ENCODE measurements around the gene IRF2. TPM values are rescaled to one million over a fixed set of nuclear protein-coding genes. Genes with fewer than 3 reads are reported as not detected.

Gene IRF2
- polyA plus RNA-seq, 2 of the 4 experiments (the other 2 are of a cell fraction), result 11.0 to 23.5 TPM

DNA sequence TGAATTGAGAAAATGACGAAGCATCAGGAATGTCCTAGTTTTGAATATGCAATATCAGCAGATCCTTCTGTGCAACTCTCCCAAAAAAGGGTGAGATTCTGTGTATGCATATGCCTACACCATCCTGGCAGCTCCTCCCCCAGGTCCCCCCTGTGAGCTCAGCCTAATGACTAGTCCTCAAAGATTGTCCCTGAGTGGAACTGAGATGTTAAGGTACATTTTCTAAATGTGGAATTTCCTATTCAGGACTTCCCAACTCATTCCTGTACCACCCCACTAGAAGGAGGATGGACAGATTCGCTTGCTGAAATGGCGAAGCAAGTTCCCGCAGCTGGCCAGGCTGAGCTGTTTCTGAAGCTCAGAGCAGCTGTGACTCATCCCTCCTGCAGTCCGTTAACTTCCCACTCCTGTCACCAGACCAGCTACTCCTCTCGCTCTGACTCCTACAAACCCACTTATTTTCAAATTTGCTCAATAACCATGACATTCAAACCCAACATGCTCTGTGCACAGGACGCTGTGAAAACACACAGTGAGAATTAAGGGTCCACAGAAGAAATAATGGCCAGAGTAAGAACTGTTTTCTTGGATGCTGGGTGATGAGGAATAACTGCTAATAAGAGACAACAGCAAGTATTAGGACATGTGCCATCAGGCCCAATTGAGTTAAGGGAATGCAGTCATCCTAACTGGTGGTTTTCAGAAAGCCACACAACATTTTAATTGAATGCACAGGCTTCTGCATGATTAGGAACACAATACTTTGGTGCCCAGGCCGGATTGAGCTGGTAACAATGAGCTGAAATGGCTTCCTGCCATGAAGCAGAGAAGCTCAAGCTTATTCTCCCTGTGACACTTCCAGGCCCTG, 40.0 kb upstream of the IRF2 start:
- FAIRE-seq (no peak), ATAC-seq (peak; percentile 83 to 92), DNase-seq (ENCODE audit: low read depth in 1 of 2, low spot score in 1 of 2) (peak; percentile 8 to 25)
- no peaks in the 10 kb centered on the region for H3K9me3 ChIP-seq
- TF ChIP-seq ZSCAN20 (CRISPR knock-in tag; IDR thresholded peaks at IDR 0.05) (no peak), MAFK (IDR thresholded peaks at IDR 0.05; ENCODE audit: partially characterized antibody) (peak; percentile 65), RNF2 (IDR thresholded peaks at IDR 0.05; ENCODE audit: borderline replicate concordance, low read depth) (no peak), TP53 (CRISPR knock-in tag; IDR thresholded peaks at IDR 0.05) (no peak), JUNB (IDR thresholded peaks at IDR 0.05) (no peak), MYC (IDR thresholded peaks at IDR 0.05; ENCODE audit: borderline replicate concordance, low read length) (no peak), ZFP36 (IDR thresholded peaks at IDR 0.05; ENCODE audit: borderline replicate concordance, partially characterized antibody) (no peak), NPAS2 (CRISPR knock-in tag; IDR thresholded peaks at IDR 0.05; ENCODE audit: borderline replicate concordance) (no peak), JUN (IDR thresholded peaks at IDR 0.05) (no peak), NFE2L2 (conservative IDR thresholded peaks at IDR 0.05; ENCODE audit: low read length) (no peak), HDAC2 (IDR thresholded peaks at IDR 0.05) (no peak), CEBPB (IDR thresholded peaks at IDR 0.05) (no peak), CHD2 (IDR thresholded peaks at IDR 0.05; ENCODE audit: low read length, partially characterized antibody) (no peak), FOSL2 (IDR thresholded peaks at IDR 0.05) (no peak), FOSL2 (CRISPR knock-in tag; IDR thresholded peaks at IDR 0.05) (peak; percentile 17; the same call in 1 of the 2 replicates), SREBF2 (IDR thresholded peaks at IDR 0.05) (no peak), KDM1A (IDR thresholded peaks at IDR 0.05; ENCODE audit: low read depth) (no peak)
- TF ChIP-seq, protein P1, sequence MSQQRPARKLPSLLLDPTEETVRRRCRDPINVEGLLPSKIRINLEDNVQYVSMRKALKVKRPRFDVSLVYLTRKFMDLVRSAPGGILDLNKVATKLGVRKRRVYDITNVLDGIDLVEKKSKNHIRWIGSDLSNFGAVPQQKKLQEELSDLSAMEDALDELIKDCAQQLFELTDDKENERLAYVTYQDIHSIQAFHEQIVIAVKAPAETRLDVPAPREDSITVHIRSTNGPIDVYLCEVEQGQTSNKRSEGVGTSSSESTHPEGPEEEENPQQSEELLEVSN (IDR thresholded peaks at IDR 0.05; ENCODE audit: borderline replicate concordance, low read depth), result no peak
- TF ChIP-seq, protein P2, sequence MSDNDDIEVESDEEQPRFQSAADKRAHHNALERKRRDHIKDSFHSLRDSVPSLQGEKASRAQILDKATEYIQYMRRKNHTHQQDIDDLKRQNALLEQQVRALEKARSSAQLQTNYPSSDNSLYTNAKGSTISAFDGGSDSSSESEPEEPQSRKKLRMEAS (IDR thresholded peaks at IDR 0.05), result no peak
- H3K4me3 ChIP-seq, result no peak overlapping the region
- H3K4me2 ChIP-seq, result peak overlapping the region; percentile 46
- POLR2A ChIA-PET, result interaction anchor here (1.2 kb wide), 2 partner anchors 23 to 40 kb away, joined by 3 to 4 read pairs; partner anchors contain the start of gene IRF2
- WGBS (ENCODE audit: missing lambda C conversion rate), result 47% methylated on average over 8 of the region's 8 CpGs
- CTCF ChIA-PET, result interaction anchor here (0.8 to 0.9 kb wide), 2 partner anchors 10 to 23 kb away, joined by 3 read pairs; no protein-coding TSS in a partner anchor
- H3K4me1 ChIP-seq, result 0 out of 3 replicates have a peak, but pooled peaks cover 3% of the 10 kb centered on the region
- no peak overlapping the region for H3K27ac ChIP-seq

DNA sequence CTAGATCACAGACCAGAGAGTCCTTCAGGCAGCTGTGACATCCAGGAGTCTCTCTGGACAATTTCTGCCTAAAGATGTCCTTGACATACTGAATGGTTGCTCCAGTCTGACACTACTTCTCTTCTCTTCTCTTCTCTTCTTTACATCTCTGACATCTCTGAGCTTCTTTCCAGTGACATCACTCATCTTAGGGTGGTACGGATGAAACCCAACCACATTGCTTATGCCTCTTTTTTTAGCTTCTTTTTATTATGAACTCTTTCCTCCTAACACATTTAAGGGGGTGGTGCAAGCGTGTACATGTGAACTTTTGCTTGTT, 39.4 kb upstream of the IRF2 start:
- no peak overlapping the region for H3K27ac ChIP-seq
- H3K9me3 ChIP-seq, result no peaks in the 10 kb centered on the region
- WGBS (ENCODE audit: missing lambda C conversion rate), result 81% methylated on average over 2 of the region's 2 CpGs
- ATAC-seq (no peak), DNase-seq (ENCODE audit: low read depth in 1 of 2, low spot score in 1 of 2) (no peak), FAIRE-seq (no peak)
- no peak overlapping the region for H3K4me3 ChIP-seq
- no peak overlapping the region; the same call in 2 of the 3 replicates for H3K4me2 ChIP-seq
- CTCF ChIA-PET, result interaction anchor here (1.1 kb wide), 1 partner anchor 250 kb away, joined by 3 read pairs; no protein-coding TSS in a partner anchor
- POLR2A ChIA-PET, result interaction anchor here (1.2 kb wide), 2 partner anchors 24 to 39 kb away, joined by 3 to 4 read pairs; partner anchors contain the start of gene IRF2
- 0 out of 3 replicates have a peak, but pooled peaks cover 3% of the 10 kb centered on the region for H3K4me1 ChIP-seq
- no peak for TF ChIP-seq ZNF302 (CRISPR knock-in tag; IDR thresholded peaks at IDR 0.05)
- no peak for TF ChIP-seq NR3C1 (IDR thresholded peaks at IDR 0.05)
- no peak for TF ChIP-seq PHF8 (IDR thresholded peaks at IDR 0.05; ENCODE audit: borderline replicate concordance, low read depth)
- TF ChIP-seq HOXA7 (CRISPR knock-in tag; IDR thresholded peaks at IDR 0.05), result no peak
- TF ChIP-seq TFCP2L1 (CRISPR knock-in tag; IDR thresholded peaks at IDR 0.05), result no peak
- TF ChIP-seq RFX5 (IDR thresholded peaks at IDR 0.05), result no peak
- no peak for TF ChIP-seq POLR2A (IDR thresholded peaks at IDR 0.05; ENCODE audit: low read length)
- TF ChIP-seq, protein P3, sequence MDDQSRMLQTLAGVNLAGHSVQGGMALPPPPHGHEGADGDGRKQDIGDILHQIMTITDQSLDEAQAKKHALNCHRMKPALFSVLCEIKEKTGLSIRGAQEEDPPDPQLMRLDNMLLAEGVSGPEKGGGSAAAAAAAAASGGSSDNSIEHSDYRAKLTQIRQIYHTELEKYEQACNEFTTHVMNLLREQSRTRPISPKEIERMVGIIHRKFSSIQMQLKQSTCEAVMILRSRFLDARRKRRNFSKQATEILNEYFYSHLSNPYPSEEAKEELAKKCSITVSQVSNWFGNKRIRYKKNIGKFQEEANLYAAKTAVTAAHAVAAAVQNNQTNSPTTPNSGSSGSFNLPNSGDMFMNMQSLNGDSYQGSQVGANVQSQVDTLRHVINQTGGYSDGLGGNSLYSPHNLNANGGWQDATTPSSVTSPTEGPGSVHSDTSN (IDR thresholded peaks at IDR 0.05), result no peak
- TF ChIP-seq RNF2 (IDR thresholded peaks at IDR 0.05; ENCODE audit: borderline replicate concordance, low read depth), result no peak
- TF ChIP-seq, protein P2 (IDR thresholded peaks at IDR 0.05), result no peak
- TF ChIP-seq ZFP36 (IDR thresholded peaks at IDR 0.05; ENCODE audit: borderline replicate concordance, partially characterized antibody), result no peak
- TF ChIP-seq, protein P4, sequence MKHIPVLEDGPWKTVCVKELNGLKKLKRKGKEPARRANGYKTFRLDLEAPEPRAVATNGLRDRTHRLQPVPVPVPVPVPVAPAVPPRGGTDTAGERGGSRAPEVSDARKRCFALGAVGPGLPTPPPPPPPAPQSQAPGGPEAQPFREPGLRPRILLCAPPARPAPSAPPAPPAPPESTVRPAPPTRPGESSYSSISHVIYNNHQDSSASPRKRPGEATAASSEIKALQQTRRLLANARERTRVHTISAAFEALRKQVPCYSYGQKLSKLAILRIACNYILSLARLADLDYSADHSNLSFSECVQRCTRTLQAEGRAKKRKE (CRISPR knock-in tag; IDR thresholded peaks at IDR 0.05; ENCODE audit: low read depth), result no peak
- TF ChIP-seq, protein P5, sequence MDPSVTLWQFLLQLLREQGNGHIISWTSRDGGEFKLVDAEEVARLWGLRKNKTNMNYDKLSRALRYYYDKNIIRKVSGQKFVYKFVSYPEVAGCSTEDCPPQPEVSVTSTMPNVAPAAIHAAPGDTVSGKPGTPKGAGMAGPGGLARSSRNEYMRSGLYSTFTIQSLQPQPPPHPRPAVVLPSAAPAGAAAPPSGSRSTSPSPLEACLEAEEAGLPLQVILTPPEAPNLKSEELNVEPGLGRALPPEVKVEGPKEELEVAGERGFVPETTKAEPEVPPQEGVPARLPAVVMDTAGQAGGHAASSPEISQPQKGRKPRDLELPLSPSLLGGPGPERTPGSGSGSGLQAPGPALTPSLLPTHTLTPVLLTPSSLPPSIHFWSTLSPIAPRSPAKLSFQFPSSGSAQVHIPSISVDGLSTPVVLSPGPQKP (IDR thresholded peaks at IDR 0.05; ENCODE audit: low read depth, low read length), result no peak
- TF ChIP-seq, protein P6, sequence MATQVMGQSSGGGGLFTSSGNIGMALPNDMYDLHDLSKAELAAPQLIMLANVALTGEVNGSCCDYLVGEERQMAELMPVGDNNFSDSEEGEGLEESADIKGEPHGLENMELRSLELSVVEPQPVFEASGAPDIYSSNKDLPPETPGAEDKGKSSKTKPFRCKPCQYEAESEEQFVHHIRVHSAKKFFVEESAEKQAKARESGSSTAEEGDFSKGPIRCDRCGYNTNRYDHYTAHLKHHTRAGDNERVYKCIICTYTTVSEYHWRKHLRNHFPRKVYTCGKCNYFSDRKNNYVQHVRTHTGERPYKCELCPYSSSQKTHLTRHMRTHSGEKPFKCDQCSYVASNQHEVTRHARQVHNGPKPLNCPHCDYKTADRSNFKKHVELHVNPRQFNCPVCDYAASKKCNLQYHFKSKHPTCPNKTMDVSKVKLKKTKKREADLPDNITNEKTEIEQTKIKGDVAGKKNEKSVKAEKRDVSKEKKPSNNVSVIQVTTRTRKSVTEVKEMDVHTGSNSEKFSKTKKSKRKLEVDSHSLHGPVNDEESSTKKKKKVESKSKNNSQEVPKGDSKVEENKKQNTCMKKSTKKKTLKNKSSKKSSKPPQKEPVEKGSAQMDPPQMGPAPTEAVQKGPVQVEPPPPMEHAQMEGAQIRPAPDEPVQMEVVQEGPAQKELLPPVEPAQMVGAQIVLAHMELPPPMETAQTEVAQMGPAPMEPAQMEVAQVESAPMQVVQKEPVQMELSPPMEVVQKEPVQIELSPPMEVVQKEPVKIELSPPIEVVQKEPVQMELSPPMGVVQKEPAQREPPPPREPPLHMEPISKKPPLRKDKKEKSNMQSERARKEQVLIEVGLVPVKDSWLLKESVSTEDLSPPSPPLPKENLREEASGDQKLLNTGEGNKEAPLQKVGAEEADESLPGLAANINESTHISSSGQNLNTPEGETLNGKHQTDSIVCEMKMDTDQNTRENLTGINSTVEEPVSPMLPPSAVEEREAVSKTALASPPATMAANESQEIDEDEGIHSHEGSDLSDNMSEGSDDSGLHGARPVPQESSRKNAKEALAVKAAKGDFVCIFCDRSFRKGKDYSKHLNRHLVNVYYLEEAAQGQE (IDR thresholded peaks at IDR 0.05), result no peak
